ENCODE measurements around the gene CACTIN.

- TF ChIP-seq TAF1 (IDR thresholded peaks at IDR 0.05; ENCODE audit: borderline replicate concordance, low read depth, low read length) (no peak), POLR2AphosphoS5 (IDR thresholded peaks at IDR 0.05; ENCODE audit: low read depth, low read length) (no peak), POLR2A (IDR thresholded peaks at IDR 0.05; ENCODE audit: low read depth, low read length) (no peak)
Observed at GRCh38 chr19:3612901-3613741, 13.5 kb downstream of the CACTIN start.
